SW480 (cell line): ENCODE measurements around the gene PBRM1.
A peak's percentile ranks its signal among the peaks of the same experiment; 100 is the strongest.

Experiments used
- DNase-seq: peaks from one replicate; pipeline ENCODE4 v3.0.0-alpha.2; 2016; ENCODE audit warnings: low spot score

The PBRM1 gene

DNA sequence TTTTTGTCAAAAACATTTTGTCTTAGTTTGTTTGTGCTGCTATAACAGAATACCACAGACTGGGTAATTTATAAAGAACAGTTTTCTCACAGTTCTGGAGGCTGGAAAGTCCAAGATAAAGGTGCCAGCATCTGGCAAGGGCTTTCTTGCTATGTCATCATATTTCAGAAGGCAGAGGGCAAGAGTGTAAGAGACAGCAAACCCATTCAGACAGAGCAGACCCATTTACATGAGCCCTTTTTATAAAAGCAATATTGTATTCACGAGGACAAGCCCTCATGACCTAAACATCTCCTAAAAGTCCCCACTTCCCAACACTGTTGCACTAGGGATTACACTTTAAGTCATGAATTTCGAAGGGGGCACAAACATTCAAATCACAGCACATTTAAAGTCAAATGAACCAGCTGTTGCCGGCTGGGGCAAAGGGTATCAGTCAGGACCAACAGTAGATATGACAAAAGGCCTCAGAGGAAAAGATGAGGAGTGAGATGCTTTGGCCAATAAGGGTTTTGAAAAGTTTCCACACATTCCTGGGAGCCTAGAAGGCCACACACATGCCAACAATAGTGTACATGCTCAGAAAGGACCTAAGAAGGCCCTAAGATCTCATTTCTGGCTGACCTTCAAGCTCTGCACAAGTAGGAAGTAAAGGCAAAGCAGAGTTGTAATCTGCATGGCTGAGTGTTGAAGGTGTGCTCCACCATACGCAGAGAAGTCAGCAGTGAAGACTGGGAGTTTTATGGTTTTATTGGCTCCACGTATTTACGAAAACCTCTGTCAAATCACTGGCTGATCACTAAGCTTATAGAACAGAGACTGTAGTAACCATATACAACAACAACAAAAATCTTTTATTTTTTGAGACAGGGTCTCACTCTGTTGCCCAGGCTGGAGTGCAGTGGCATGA is 111.4 kb downstream of the PBRM1 start:
- no peak for DNase-seq

DNA sequence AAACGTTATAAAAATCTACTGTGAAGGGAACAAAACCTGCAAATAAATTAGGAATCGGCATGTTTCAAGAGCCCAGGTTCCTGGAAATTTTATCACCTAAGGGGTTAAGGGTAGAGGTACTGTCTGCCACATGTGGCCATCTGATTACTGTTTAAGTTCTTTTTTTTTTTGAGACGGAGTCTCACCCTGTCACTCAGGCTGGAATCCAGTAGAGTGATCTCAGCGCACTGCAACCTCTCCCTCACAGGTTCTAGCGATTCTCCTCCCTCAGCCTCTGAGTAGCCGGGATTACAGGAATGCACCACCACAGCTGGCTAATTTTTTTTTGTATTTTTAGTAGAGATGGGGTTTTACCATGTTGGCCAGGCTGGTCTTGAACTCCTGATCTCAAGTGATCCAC is 113.5 kb downstream of the PBRM1 start:
- no peak for DNase-seq

DNA sequence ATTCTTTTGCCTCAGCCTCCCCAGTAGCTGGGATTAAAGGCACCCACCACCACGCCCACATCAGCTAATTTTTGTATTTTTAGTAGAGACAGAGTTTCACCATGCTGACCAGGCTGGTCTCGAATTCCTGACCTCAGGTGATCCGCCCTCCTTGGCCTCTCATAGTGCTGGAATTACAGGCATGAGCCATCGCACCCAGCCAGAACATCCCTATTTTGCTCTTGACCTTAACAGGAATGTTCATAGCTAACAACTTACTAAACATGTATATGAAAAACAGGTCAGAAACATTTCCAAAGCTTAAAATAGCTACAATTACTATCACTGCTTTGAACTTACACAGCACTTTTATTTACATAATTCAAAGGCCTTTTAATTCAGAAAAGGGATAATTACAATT is 115.6 kb downstream of the PBRM1 start:
- no peak for DNase-seq

DNA sequence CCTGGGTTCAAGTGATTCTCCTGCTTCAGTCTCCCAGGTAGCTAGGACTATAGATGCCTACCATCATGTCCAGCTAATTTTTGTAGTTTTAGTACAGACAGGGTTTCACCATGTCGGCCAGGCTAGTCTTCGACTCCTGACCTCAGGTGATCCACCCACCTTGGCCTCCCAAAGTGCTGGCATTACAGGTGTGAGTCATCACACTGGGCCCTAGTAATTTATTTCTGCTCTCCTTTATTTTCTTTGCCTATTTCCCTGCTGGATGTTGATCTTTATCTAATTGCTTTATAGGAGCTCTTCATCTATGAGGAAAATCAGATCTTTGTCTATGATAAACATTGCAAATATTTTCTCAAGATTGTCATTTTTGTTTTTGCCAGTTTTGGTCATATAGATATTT is 117.6 kb downstream of the PBRM1 start:
- DNase-seq = no peak

DNA sequence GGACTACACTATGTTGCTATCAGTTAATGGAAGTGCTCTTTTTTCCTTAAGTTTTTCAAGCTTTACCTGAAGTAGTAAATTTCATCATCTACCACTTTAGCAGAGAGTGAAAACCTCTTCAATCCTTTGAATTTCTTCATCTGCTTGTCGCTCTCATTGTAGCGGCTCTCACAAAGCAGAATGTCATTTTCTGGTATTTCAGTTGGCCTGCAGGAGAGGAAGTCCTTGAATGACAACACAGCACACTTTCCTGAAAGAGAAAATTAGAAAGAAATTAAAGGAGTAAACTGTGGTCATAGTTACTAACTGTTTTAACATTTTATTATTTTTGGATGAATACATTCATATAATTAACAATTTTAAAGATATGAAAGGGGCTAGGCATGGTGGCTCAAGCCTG is 121.7 kb downstream of the PBRM1 start:
- no peak for DNase-seq

DNA sequence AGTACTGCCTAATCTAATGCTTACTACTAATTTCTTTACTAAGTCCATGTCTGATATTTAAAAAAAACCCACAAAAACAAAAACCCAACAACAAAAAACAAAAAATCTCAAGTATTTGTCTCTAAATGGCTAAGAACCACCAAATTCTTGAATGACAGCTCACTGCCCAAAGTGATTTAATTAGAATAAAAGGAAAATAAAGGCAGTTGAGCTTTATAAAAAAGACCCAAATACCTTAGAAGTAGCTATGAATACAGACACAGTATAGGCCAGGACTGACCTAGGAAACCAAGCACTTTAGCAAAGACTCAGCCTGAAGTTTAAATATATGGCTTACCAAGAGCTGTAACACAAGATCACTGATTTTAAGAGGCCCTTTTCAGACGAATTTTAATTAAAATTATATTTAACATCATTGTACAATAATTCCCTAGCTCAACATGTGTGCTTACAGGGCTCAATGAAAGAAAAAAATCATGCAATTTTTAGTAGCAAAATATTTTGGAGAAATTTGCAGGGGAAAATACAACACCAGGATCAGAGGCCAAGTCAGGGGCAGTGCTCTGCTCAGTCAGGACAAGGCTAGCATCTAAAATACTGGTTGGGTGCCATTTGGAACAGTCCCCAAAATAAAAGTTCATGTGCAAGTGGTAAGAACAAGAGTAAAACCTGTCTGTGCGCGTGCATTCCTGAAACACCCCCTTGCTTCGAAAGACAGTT is 124.5 kb downstream of the PBRM1 start:
- no peak for DNase-seq

DNA sequence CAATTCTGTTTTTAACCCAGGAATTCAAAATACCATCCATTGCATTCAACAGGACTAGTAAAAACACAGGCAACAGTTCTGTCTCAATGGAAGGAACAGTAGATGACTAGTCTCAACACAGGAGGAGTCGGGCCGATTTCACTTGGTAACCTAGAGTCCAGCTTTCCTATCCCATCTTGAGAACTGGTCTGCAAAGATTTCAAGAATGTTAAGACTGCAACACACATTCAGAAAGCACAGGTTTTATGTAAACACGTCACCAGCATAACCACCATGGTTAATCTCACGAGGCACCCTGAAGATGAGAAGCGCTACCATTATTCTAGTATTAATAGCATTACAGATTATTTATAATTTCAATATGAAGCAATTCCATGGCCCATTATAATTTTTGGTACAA is 127.3 kb downstream of the PBRM1 start:
- DNase-seq = no peak

DNA sequence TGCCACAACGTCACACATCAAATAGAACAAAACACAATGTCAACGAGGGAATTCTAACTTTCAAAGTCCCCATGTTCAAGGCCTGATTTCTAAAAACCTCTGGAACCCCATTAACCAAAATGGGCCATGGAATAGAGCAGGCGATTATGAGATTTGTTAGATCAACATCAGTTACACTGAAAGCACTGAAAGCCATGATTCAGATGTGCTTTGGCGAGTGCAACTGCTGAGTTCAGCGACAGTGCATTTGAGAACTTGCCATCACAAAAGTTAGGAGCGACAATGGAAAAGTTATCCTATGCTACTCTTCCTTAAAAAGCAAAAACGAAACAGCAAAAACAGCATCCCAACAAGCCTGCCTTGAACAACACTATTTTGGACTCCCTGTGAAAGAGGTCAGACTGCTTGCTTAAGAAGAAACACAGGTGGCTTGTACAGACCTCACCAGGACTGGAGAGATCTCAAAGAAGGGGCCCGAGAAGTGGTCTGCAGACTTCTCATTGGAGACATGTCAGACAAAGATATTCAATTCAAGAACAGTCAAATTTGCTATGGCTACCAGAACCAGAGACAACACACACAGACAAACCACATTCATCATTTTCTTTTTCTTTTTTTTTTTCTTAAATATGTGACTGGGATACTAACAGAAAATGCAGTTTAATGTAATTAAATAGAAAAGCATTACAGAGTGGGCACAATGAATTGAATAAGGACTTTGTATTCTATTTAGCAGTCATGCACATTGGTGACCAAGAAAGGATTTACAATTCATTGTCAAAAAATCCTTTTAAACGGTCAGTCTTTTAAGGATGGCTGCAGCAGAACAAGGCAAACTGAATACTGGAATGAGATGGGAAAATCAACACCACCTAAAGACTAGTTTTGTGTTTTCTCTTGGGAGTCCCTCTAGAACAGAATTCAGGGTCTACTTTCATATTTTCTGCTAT is 128.4 kb downstream of the PBRM1 start:
- DNase-seq = no peak

DNA sequence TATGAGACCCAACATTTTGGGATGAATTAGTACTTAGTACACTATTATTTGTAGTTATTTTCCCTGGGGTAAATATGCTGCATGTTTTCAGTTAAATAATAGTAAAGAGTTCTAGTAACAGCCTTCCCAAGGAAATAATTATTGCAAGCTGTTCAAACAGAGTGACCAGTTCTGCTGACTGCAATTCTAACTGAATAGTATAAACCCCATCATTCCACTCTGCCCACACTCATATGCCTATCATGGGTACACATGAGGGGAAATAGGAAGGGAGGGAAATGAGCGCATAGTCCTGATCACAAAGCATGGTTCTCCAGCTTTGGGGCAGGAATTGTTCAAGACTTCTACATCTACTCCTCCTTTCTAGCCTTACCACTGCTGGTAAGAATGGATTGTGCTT is 130.7 kb downstream of the PBRM1 start:
- no peak for DNase-seq

DNA sequence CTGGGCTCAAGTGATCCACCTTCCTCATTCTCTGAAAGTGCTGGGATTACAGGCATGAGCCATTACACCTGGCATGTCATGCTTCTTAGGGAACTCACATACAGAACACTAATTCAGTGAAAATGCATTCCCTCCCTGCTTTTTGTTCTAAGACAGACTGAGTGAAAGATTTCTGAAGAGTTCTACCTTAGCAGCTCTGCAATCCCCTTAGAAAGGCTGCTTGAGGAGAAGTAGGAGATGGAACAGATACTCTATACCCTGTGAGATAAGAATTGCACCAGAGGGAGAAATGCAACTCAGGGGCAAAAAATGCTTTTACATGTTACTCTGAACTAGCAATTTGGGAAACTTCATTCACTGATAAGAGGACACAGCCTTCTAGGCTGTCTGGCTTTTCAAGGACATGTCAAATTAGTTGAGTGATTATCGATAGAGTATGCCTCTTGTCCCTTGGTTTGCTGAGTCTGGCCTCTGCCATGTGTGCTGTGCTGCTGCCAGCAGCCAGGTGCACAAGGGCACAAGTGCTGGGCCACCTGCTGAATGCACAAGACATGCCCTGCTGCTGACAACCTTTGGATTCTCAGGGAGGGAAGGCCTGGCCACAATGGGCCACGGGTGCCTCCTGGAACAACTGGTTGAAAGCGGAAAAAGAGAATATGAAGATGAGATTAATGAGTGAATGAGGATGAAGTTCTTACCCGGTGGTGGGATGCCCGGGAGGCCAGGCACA is 131.5 kb downstream of the PBRM1 start:
- DNase-seq = no peak

DNA sequence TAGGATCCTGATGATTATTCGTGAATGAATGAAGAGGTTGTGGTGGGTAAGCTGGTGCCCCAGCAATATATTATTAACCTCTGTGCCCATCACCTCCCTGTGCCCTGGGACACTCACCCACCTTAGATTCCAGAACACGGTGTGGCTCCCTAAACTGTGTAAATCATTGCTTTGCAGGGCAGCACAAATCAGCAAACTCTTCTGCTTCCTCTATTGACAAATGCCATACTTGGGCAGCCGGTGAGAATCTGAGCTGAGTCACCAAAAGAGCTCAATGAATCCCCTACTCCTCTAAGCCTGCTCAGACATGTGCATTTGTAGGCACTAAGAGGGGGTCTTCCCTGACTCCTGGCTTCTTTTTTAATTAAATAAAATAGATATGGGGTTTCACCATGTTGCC is 133.6 kb downstream of the PBRM1 start:
- no peak for DNase-seq

DNA sequence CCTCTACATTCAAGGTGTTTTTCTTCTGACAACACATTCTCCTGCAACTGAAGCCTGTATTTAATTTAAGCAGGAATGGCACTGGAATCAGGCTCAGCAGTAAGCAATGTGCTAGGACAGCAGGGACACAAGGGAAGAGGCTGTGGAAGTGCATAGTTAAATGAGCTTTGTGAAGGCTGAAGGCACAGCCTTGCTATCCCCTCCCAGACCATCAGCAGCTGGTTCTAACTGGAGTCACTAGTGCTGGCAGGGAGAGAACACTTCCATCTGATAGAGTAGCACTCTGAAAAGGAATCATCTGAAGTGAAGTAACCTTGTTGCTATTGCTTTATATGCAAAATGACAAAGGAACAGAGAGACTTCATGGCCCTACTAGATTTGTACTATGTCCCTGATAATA is 134.6 kb downstream of the PBRM1 start:
- DNase-seq = no peak

DNA sequence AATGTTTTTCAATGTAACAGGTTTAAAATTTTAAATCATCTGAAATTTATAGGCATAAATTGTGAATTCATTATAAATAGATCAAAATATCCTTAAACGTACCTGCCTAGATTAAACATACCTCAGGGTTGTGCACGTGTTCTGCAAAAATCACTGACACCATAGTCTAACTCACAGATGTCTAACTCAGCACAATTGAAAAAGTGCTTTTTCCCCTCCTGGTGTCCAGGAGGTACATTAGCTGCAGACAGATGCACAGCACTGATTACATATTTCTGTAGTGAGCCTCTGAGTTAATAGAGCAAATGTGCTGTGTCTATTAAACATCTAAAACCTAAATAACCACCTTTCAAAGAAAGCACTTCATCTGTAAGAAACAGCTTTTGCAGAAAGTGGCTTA is 138.6 kb downstream of the PBRM1 start:
- DNase-seq = no peak

DNA sequence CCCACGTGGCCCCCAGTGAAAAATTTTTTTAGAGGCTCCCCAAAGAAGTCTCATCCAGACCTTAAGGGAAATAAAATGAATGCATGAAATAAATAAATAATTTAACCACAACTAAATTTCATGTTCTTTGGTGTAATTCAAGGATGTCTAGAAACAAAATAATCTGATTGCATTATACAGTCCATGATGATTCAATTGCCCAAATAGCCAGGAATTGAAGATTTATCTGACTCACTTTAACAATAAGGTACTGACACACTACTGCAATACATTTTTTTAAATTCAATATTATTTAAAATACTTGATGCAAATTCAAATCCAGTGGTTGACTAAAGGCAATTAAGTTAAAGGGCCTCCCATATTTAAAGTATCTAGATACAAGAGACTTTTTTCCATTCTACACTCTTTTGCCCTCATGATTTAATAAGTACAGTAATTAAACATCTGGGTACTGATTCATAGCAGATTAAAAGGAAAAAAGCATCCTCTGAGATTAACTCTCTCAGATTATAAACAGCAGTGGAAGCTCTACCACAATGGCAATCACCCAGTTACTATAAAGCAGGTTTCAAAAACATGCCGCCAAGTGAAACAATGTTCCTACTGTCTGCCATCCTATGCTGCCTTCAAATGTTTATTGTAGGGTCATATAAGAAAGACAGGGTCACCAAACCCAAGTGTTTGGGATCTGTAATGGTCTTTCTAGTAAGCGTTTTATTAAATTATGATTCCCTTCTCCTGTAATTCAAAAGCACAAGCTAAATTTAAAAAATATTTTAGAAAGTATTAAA is 139.4 kb downstream of the PBRM1 start:
- DNase-seq = no peak

DNA sequence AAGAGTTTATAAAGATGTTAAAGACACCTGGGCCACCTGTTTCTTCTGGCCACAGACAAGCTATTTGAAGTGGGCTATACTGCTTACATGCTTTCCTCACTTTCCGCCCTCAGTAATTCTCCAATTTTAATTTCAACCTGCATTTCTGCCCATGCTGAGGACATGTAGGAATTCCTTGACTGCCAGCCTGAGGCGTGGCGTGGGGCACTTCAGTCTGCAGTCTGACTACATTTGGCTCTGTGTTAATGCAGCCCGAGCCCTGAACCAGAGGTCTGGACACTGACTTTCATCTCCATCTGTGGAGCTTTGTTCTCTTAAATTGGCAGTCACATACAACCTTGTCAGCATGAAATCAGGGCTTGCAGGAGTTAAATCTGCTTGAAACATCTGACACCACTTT is 140.8 kb downstream of the PBRM1 start:
- peak; percentile 28 for DNase-seq

DNA sequence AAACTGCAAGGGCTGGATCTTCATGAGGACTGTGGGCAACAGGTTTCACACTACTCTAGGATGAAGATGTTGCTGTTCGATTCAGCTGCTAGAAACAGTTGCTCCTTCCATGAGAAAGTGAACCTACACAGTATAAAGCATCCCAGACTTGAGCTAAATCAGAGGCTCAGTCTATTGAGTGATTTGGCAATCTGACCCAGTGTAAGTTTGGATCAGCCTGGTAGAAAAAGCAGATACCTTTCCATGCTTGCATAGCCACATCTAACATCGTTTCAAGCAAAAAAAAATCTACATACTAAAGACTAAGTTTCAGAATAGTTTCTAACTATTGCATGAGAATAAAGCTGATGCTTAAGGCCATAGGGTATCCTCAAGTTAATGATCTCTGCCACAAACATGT is 144.7 kb downstream of the PBRM1 start:
- no peak for DNase-seq

DNA sequence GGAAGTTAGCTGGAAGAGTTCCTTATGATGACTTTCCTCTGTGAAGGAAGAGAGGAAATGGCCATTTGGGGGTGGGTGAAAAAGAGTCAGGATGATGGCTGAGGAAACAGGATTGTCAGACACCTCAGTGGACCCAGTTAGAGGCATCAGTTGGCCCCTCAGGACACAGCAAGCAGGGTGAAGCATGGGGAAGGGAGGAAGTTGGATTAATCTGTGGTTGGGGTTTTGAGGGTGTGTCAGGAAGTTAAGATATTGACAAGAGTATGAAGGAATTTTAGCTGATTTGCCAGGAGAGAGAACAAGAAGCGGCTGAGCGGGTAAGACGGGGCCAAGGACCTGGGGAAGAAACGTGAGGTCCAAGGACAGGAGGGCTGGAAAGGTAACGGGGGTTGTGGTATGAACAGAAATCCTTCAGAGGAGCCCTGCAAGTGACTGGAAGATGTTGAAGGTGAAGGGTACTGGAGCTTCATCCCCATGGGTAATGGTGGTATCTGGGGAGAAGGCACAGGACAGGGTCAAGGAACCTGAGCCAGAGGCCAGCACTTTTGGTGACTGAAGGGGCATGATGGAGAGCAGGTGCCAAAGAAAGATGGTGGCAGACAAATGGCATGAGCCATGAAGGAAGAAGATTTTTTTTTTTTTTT is 146.6 kb downstream of the PBRM1 start:
- DNase-seq = no peak

DNA sequence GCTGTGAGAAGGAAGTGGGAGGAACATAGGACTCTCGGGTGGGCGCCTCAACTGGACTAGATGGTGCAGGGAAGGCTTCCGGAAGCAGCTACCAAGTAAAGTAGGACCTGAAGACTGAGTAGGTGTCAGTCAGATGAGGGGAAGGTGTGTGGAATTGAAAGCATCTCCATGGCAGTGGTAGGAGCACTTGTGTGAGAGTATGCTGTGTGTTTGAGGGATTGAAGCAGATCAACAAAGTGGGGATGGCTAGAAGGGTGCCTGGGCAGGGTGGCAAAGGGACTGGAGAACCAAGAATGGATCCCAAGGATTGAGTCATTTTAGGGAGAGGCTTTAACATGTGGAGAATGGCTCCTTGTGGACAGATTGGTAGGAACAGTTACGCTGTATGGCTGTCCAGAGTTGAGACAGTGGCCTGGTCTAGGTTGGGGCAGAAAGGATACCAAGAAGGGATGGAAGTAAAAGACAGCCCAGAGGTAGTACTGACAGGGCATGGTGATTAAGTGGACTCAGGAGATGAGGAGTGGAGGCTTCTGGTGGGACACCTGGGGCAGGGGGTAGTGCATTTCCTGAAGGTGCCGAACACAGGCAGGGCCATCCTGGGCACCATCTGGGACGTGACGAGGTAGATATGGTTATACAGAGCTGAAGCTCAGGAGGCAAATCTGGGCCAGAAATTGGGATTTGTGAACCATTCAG is 147.8 kb downstream of the PBRM1 start:
- no peak for DNase-seq

DNA sequence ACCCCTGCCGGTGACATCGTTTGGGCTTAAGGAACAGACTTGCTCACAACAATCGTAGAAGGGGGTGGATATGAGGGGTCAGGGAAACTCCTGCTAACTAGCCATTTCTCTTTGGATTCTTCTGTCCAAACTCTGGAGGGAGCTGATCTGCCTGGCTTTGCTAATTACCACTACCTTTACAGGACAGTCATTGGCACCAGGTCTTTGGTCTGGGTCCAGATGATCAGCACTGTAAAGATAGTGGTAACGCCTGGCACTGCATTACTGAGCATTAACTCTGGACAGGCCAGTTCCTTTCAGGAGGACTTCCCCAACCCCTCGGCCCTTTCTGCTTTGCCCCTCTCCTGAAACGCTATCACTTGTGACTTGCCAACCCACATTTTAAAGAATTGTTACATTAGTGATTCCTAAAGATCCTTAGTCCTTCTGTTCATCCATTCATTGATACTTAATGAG is 148.5 kb downstream of the PBRM1 start:
- DNase-seq = no peak
